Measurements from ENCODE around the gene RABAC1. TPM values are rescaled to one million over a fixed set of nuclear protein-coding genes. Genes with fewer than 3 reads are reported as not detected.

RABAC1 gene
- total RNA-seq, 6 experiments from 2014 or later = 245 to 349 (median 258) TPM

GRCh38 chr19:41932259-41932719 is 26.8 kb downstream of the RABAC1 start:
- Mint-ChIP-seq H3K27me3 (ENCODE audit: insufficient read depth) (peaks cover 50% of the 10 kb centered on the region), H3K4me1 (ENCODE audit: low read depth) (peaks cover 38% of the 10 kb centered on the region), H3K27ac (no peak overlapping the region), H3K36me3 (ENCODE audit: low read depth) (no peaks in the 10 kb centered on the region), H3K4me3 (no peak overlapping the region), H3K9me3 (no peaks in the 10 kb centered on the region)
- no peak for TF ChIP-seq CTCF (IDR thresholded peaks at IDR 0.05)
- DNase-seq = no peak

GRCh38 chr19:41930926-41931592 is 28.1 kb downstream of the RABAC1 start:
- H3K27me3 Mint-ChIP-seq (ENCODE audit: insufficient read depth) = peaks cover 50% of the 10 kb centered on the region
- peaks cover 27% of the 10 kb centered on the region for H3K4me1 Mint-ChIP-seq (ENCODE audit: low read depth)
- H3K9me3 Mint-ChIP-seq = no peaks in the 10 kb centered on the region
- H3K27ac Mint-ChIP-seq = no peak overlapping the region
- peak; percentile 61 for TF ChIP-seq CTCF (IDR thresholded peaks at IDR 0.05)
- H3K4me3 Mint-ChIP-seq = no peak overlapping the region
- H3K36me3 Mint-ChIP-seq (ENCODE audit: low read depth) = no peaks in the 10 kb centered on the region
- no peak for DNase-seq

GRCh38 chr19:41930322-41930722 is 28.8 kb downstream of the RABAC1 start:
- Mint-ChIP-seq H3K9me3 (no peaks in the 10 kb centered on the region), H3K27me3 (ENCODE audit: insufficient read depth) (peaks cover 50% of the 10 kb centered on the region), H3K4me1 (ENCODE audit: low read depth) (peaks cover 20% of the 10 kb centered on the region), H3K4me3 (no peak overlapping the region), H3K36me3 (ENCODE audit: low read depth) (no peaks in the 10 kb centered on the region), H3K27ac (no peak overlapping the region)
- TF ChIP-seq CTCF (IDR thresholded peaks at IDR 0.05) = no peak
- no peak for DNase-seq

GRCh38 chr19:41929536-41930071 is 29.5 kb downstream of the RABAC1 start:
- Mint-ChIP-seq H3K27me3 (ENCODE audit: insufficient read depth) (peaks cover 44% of the 10 kb centered on the region), H3K4me3 (no peak overlapping the region), H3K9me3 (no peaks in the 10 kb centered on the region), H3K4me1 (ENCODE audit: low read depth) (peaks cover 13% of the 10 kb centered on the region), H3K36me3 (ENCODE audit: low read depth) (no peaks in the 10 kb centered on the region), H3K27ac (no peak overlapping the region)
- no peak for DNase-seq
- TF ChIP-seq CTCF (IDR thresholded peaks at IDR 0.05) = no peak

- Mint-ChIP-seq H3K27ac (no peak overlapping the region), H3K36me3 (ENCODE audit: low read depth) (no peaks in the 10 kb centered on the region), H3K9me3 (no peaks in the 10 kb centered on the region), H3K27me3 (ENCODE audit: insufficient read depth) (peaks cover 42% of the 10 kb centered on the region), H3K4me3 (peak overlapping the region; percentile 63), H3K4me1 (ENCODE audit: low read depth) (peaks cover 13% of the 10 kb centered on the region)
- no peak for DNase-seq
- TF ChIP-seq CTCF (IDR thresholded peaks at IDR 0.05) = no peak
Measured at GRCh38 chr19:41928754-41929535, 30.2 kb downstream of the RABAC1 start.

Measured in HFFc6 (cell line).